Smooth muscle cell (in vitro differentiated cells): ENCODE results near the gene TUBA1A. TPM values are rescaled to one million over a fixed set of nuclear protein-coding genes. Genes with fewer than 3 reads are reported as not detected.
"Not testable (repeated sequence)": the region's sequence is repeated elsewhere in the genome, so short reads cannot be mapped to it uniquely, and the experiment has no call there.

Experiments used
- DNase-seq: peaks from one replicate; lab custom pipeline; 2025; ENCODE audit not compliant: unreplicated experiment; lab: John Stamatoyannopoulos, UW
- H2AFZ ChIP-seq: fragments of 200-600 bp; sonication (generic); 2 replicates; pipeline ENCODE4 v1.6.0; 2016; ENCODE audit warnings: antibody characterized with exemption, low read depth, mild to moderate bottlenecking
- H3F3A ChIP-seq: fragments of 200-600 bp; sonication (generic); 2 replicates; pipeline ENCODE4 v1.6.0; 2017; ENCODE audit warnings: antibody characterized with exemption, low read depth
- H3K27ac ChIP-seq: fragments of 200-600 bp; sonication (generic); 2 replicates; pipeline ENCODE4 v1.5.1; 2016; ENCODE audit warnings: low read depth, mild to moderate bottlenecking
- H3K27me3 ChIP-seq: fragments of 200-600 bp; sonication (generic); 2 replicates; pipeline ENCODE4 v1.6.1; 2016; ENCODE audit warnings: low read depth, mild to moderate bottlenecking
- H3K36me3 ChIP-seq: fragments of 200-600 bp; sonication (generic); 2 replicates; pipeline ENCODE4 v1.5.1; 2016; ENCODE audit warnings: low read depth
- H3K4me1 ChIP-seq: fragments of 200-600 bp; sonication (generic); 2 replicates; pipeline ENCODE4 v1.5.1; 2016; ENCODE audit warnings: low read depth
- H3K4me2 ChIP-seq: fragments of 200-600 bp; sonication (generic); 2 replicates; pipeline ENCODE4 v1.6.0; 2016; ENCODE audit warnings: mild to moderate bottlenecking
- H3K4me3 ChIP-seq: fragments of 200-600 bp; sonication (generic); 2 replicates; pipeline ENCODE4 v1.5.1; 2016; ENCODE audit warnings: mild to moderate bottlenecking
- H3K79me2 ChIP-seq: fragments of 200-600 bp; sonication (generic); 2 replicates; pipeline ENCODE4 v1.6.0; 2016; ENCODE audit warnings: low read depth, mild to moderate bottlenecking
- H3K9ac ChIP-seq: fragments of 200-600 bp; sonication (generic); 2 replicates; pipeline ENCODE4 v1.6.0; 2016; ENCODE audit warnings: low read depth
- H3K9me3 ChIP-seq: fragments of 200-600 bp; sonication (generic); replicated peaks from 2 replicates; pipeline ENCODE4 v1.5.1; 2016; ENCODE audit warnings: low read depth
- H4K20me1 ChIP-seq: fragments of 200-600 bp; sonication (generic); 2 replicates; pipeline ENCODE4 v1.6.0; 2016; ENCODE audit warnings: low read depth
- WGBS: methylation state at CpG from one replicate; pipeline ENCODE4 v1.1.7; 2016; ENCODE audit warnings: low lambda C conversion rate; 5-methylcytosine and 5-hydroxymethylcytosine counted together
- polyA plus RNA-seq: library from polyadenylated mRNA; unstranded; fragments of >200 nt; fragmentation: Nextera tagmentation; extraction: Ambion mirVana; gene quantifications from 2 replicates; pipeline ENCODE4 v1.2.1, GENCODE V29; 2016
- total RNA-seq: library from RNA; depleted of rRNA; stranded (reverse); fragments of >200 nt; gene quantifications from 2 replicates; pipeline ENCODE4 v1.2.3, GENCODE V29; 2014
- TF ChIP-seq, protein P1 (sequence below): fragments of 200-600 bp; sonication (generic); IDR thresholded peaks from 2 replicates; pipeline ENCODE4 v1.5.1; 2017; ENCODE audit warnings: borderline replicate concordance, mild to moderate bottlenecking, antibody characterized with exemption; ENCODE audit not compliant: insufficient read depth, poor library complexity, severe bottlenecking

The TUBA1A gene
- total and polyA plus RNA-seq, 2 experiments from 2014 or later = 1,161 to 1,375 TPM

DNA sequence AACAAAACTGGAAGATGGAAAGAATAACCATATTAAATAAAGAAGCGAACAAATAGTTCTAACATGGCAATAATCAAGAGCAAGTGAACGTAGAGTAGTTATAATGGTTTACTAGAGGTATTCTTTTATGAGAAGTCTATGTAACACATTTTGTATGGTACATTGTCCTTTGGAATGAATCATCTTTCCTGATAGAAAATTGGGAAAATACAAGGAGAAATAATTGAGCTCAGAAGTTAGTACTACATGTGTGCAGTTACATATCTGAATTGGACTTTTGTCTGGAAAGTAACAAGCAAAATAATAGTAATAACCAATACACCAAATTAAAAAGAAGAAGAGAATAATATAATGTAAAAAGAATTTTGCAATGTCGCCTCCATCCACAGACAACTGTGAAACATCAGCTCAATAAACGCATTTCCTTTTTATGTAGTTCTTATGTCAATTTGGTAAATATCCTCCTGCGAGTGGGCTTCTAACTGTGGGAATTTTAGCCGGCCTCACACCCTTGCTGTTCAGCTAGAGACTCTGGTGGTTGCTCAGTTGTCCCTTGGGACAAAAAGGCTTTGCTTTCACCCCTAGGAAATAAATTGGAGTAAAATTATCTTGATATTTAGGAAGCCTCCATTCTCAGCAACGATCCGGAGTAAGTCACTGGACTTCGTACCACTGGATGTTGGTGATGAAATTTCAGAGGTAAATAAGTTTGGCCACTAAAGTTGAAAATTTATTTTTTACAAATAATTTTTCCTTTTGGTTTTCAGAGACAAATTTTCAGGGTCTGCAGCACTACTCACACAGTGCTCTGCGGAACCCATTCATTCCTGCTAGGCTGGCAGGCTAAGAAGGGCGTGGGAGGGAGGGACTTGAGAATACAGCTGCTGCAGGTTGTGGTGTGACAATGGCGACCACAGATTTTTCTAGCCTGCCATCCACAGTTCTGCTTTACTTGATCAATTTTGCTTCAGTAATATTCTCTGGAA is 1.1 kb upstream of the TUBA1A start:
- 95% methylated on average over 12 of the region's 12 CpGs for WGBS
- H3K4me2 ChIP-seq = peak overlapping the region; percentile 91
- H3K4me1 ChIP-seq = peaks cover 30% of the 10 kb centered on the region
- peak overlapping the region; percentile 92 for H3K27ac ChIP-seq
- peaks cover 40% of the 10 kb centered on the region for H3K79me2 ChIP-seq
- H3K36me3 ChIP-seq = peaks cover 5% of the 10 kb centered on the region
- DNase-seq = no peak
- TF ChIP-seq, protein P1, sequence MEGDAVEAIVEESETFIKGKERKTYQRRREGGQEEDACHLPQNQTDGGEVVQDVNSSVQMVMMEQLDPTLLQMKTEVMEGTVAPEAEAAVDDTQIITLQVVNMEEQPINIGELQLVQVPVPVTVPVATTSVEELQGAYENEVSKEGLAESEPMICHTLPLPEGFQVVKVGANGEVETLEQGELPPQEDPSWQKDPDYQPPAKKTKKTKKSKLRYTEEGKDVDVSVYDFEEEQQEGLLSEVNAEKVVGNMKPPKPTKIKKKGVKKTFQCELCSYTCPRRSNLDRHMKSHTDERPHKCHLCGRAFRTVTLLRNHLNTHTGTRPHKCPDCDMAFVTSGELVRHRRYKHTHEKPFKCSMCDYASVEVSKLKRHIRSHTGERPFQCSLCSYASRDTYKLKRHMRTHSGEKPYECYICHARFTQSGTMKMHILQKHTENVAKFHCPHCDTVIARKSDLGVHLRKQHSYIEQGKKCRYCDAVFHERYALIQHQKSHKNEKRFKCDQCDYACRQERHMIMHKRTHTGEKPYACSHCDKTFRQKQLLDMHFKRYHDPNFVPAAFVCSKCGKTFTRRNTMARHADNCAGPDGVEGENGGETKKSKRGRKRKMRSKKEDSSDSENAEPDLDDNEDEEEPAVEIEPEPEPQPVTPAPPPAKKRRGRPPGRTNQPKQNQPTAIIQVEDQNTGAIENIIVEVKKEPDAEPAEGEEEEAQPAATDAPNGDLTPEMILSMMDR = no peak
- no peaks in the 10 kb centered on the region for H3K27me3 ChIP-seq
- peak overlapping the region; percentile 5 for H2AFZ ChIP-seq
- peaks cover 24% of the 10 kb centered on the region for H3F3A ChIP-seq
- no peaks in the 10 kb centered on the region for H3K9me3 ChIP-seq
- peaks cover 34% of the 10 kb centered on the region for H4K20me1 ChIP-seq
- H3K4me3 ChIP-seq = peak overlapping the region; percentile 90
- H3K9ac ChIP-seq = peak overlapping the region; percentile 32

DNA sequence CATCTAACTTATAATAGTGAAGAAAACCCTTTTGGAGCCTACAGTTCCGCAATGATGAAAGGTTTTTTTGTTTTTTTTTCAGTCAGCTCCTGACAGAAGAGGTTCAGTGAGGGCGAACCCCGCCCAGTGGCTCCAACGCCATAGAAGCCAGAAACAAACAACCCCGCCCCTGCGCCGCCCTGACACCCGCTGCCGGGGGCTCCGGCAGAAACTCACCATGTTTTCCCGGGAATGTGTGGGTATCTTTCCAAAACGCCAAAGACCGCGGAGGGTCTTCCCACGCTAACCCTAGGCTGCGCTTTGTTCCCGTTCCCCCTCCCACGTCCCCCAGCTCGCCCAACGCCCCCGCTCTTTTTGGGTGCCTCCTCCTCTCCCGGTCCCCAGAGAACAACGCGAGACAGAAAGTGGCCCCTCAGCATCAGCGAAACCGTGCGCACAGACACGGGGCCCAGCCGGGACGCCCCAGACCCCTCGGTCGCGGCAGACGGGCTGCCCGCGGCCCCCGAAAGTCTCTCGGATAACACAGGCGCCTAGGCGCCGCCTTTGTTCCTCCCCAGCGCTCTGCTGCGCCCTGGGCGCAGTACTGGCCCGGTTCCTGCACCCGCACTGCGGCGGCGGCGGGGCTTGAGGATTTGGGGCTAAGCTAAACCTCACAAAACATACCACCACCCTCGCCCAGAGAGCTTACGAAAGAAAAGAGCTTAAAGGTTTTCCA is 522 bp downstream of the TUBA1A start:
- H3F3A ChIP-seq = peaks cover 35% of the 10 kb centered on the region
- no peaks in the 10 kb centered on the region for H3K27me3 ChIP-seq
- peaks cover 51% of the 10 kb centered on the region for H4K20me1 ChIP-seq
- peak overlapping the region; percentile 90 for H3K4me3 ChIP-seq
- H3K79me2 ChIP-seq = peaks cover 40% of the 10 kb centered on the region
- H3K9me3 ChIP-seq = no peaks in the 10 kb centered on the region
- H3K36me3 ChIP-seq = peaks cover 11% of the 10 kb centered on the region
- H3K4me1 ChIP-seq = peaks cover 30% of the 10 kb centered on the region
- H2AFZ ChIP-seq = peak overlapping the region; percentile 61
- H3K9ac ChIP-seq = peak overlapping the region; percentile 97
- peak overlapping the region; percentile 91 for H3K4me2 ChIP-seq
- H3K27ac ChIP-seq = peak overlapping the region; percentile 92
- TF ChIP-seq, protein P1 = no peak
- WGBS = 1% methylated on average over 51 of the region's 52 CpGs
- DNase-seq = peak; percentile 46

DNA sequence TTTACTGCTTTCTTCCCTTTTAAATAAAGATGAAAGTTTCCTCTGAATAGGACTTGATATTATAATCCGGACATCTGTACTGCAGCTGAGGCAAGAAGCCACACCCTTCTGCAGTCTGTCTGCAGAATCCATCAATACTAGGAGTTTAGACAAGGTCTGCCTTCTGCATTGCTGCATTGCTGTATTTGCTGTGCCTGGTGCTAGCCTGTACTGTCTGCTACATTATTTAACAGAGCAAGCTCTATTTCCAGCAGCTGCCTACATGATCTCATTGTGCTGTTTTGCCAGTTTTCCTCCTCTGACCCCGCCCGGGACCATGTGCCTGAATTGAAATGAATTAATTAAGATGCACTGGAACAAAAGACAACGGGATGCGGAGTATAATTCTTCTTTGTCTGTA is 1.7 kb downstream of the TUBA1A start:
- Histone ChIP-seq H3K27ac (peak overlapping the region; percentile 92), H3K9me3 (no peaks in the 10 kb centered on the region), H4K20me1 (peaks cover 53% of the 10 kb centered on the region), H3K27me3 (no peaks in the 10 kb centered on the region), H3K79me2 (peaks cover 40% of the 10 kb centered on the region), H3K4me2 (peak overlapping the region; percentile 91), H2AFZ (no peak overlapping the region), H3K4me1 (peaks cover 30% of the 10 kb centered on the region), H3K9ac (peak overlapping the region; percentile 50), H3K36me3 (peaks cover 11% of the 10 kb centered on the region), H3K4me3 (peak overlapping the region; percentile 90), H3F3A (peaks cover 39% of the 10 kb centered on the region)
- DNase-seq = no peak
- WGBS = 71% methylated on average over 5 of the region's 5 CpGs
- TF ChIP-seq, protein P1 = no peak

DNA sequence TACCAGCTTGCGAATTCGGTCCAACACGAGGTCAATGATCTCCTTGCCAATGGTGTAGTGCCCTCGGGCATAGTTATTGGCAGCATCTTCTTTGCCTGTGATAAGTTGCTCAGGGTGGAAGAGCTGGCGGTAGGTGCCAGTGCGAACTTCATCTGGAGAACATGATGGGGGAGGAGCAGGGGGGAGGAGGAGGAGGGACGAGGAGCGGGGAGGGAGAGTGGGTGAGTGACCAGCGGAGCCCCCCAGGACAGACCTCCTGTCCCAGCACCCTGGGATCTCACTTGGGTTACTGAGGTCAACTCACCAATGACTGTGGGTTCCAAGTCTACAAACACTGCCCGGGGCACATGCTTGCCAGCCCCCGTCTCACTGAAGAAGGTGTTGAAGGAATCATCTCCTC is 2.6 kb downstream of the TUBA1A start:
- Histone ChIP-seq H3K79me2 (peaks cover 40% of the 10 kb centered on the region), H4K20me1 (peaks cover 53% of the 10 kb centered on the region)

DNA sequence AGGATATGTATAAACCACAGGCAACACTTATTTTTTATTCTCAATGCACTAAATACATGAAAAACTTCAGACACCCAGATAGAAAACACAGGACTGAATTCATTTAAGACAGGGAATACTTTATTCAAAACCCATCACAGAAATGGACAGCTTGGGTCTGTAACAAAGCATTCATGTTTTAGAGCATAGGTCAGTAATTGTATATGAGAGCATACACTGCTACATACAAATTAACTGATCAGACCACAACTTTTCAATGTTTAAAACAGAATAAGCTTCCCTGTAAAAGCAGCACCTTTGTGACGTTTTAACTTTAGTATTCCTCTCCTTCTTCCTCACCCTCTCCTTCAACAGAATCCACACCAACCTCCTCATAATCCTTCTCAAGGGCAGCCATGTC is 4.2 kb downstream of the TUBA1A start:
- H2AFZ ChIP-seq, H3K9me3 ChIP-seq, H3K27ac ChIP-seq, DNase-seq, H3K4me3 ChIP-seq, H3K27me3 ChIP-seq, H3K4me2 ChIP-seq, H3K9ac ChIP-seq: not testable (repeated sequence)
- Histone ChIP-seq H3F3A (peaks cover 37% of the 10 kb centered on the region), H3K4me1 (peaks cover 15% of the 10 kb centered on the region), H3K36me3 (peaks cover 11% of the 10 kb centered on the region), H3K79me2 (peaks cover 35% of the 10 kb centered on the region), H4K20me1 (peaks cover 53% of the 10 kb centered on the region)
- WGBS = 100% methylated on average over 1 of the region's 1 CpG

More for the DNA sequence above, 2.6 kb downstream of the TUBA1A start:
- H3F3A ChIP-seq = peaks cover 39% of the 10 kb centered on the region
- H3K9ac ChIP-seq, H3K4me3 ChIP-seq, H2AFZ ChIP-seq, H3K9me3 ChIP-seq, DNase-seq, H3K27ac ChIP-seq, H3K4me2 ChIP-seq, H3K27me3 ChIP-seq: not testable (repeated sequence)
- H3K4me1 ChIP-seq = peaks cover 30% of the 10 kb centered on the region
- peaks cover 11% of the 10 kb centered on the region for H3K36me3 ChIP-seq
- WGBS = 93% methylated on average over 6 of the region's 11 CpGs
